PFSK-1 (cell line): ENCODE measurements around the gene SEL1L2.

Experiments
- FOXP2 ChIP-seq: optimal IDR thresholded peaks from 2 replicates; pipeline ENCODE3; 2011; ENCODE audit warnings: borderline replicate concordance, control low read depth, inconsistent platforms; ENCODE audit not compliant: insufficient read depth; ENCODE audit errors: extremely low read length, extremely low read depth
- POLR2AphosphoS5 ChIP-seq: IDR thresholded peaks from 2 replicates; pipeline ENCODE4 v1.6.1; 2012; ENCODE audit warnings: low read depth, mild to moderate bottlenecking, control low read depth, low read length, moderate library complexity
- SIN3A ChIP-seq: IDR thresholded peaks from 2 replicates; pipeline ENCODE4 v1.6.1; 2012; ENCODE audit warnings: mild to moderate bottlenecking, low read length, moderate library complexity, borderline replicate concordance; ENCODE audit not compliant: insufficient read depth
- TAF1 ChIP-seq: IDR thresholded peaks from 2 replicates; pipeline ENCODE4 v1.6.1; 2012; ENCODE audit warnings: low read length, control low read depth, borderline replicate concordance; ENCODE audit not compliant: insufficient read depth
- TF ChIP-seq, protein P1 (sequence below), 2 experiments: IDR thresholded peaks; 2 replicates each; pipeline versions ENCODE4 v1.6.1 to v1.8.0; 2011 to 2012; ENCODE audit warnings: low read depth in 2 of 2, low read length in 2 of 2, control low read depth in 1 of 2, inconsistent platforms in 1 of 2, mild to moderate bottlenecking in 1 of 2, moderate library complexity in 1 of 2; ENCODE audit not compliant: insufficient read depth in 1 of 2

- TF ChIP-seq, protein P1, sequence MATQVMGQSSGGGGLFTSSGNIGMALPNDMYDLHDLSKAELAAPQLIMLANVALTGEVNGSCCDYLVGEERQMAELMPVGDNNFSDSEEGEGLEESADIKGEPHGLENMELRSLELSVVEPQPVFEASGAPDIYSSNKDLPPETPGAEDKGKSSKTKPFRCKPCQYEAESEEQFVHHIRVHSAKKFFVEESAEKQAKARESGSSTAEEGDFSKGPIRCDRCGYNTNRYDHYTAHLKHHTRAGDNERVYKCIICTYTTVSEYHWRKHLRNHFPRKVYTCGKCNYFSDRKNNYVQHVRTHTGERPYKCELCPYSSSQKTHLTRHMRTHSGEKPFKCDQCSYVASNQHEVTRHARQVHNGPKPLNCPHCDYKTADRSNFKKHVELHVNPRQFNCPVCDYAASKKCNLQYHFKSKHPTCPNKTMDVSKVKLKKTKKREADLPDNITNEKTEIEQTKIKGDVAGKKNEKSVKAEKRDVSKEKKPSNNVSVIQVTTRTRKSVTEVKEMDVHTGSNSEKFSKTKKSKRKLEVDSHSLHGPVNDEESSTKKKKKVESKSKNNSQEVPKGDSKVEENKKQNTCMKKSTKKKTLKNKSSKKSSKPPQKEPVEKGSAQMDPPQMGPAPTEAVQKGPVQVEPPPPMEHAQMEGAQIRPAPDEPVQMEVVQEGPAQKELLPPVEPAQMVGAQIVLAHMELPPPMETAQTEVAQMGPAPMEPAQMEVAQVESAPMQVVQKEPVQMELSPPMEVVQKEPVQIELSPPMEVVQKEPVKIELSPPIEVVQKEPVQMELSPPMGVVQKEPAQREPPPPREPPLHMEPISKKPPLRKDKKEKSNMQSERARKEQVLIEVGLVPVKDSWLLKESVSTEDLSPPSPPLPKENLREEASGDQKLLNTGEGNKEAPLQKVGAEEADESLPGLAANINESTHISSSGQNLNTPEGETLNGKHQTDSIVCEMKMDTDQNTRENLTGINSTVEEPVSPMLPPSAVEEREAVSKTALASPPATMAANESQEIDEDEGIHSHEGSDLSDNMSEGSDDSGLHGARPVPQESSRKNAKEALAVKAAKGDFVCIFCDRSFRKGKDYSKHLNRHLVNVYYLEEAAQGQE (IDR thresholded peaks at IDR 0.05; ENCODE audit: insufficient read depth in 1 of 2, low read depth in 2 of 2, low read length in 2 of 2): no peak
- TF ChIP-seq POLR2AphosphoS5 (no peak), TAF1 (no peak), SIN3A (no peak), FOXP2 (no peak)
Observed at GRCh38 chr20:13858439-13858838, 132.0 kb downstream of the SEL1L2 start.
